HepG2 (cell line): ENCODE results near the gene ITIH1. TPM values are rescaled to one million over a fixed set of nuclear protein-coding genes. Genes with fewer than 3 reads are reported as not detected.

ENCODE experiments used
- GPN1 ChIP-seq: sonication (generic); formaldehyde crosslinking; IDR thresholded peaks from 2 replicates; pipeline ENCODE4 v1.5.1; 2020; ENCODE audit warnings: missing genetic modification reagents, borderline replicate concordance
- JUND ChIP-seq: sonication (generic); formaldehyde crosslinking; IDR thresholded peaks from 2 replicates; pipeline ENCODE4 v1.8.0; 2022; ENCODE audit warnings: mild to moderate bottlenecking, missing genetic modification reagents
- KDM5B ChIP-seq: sonication (generic); formaldehyde crosslinking; IDR thresholded peaks from 2 replicates; pipeline ENCODE4 v1.4.0; 2020; ENCODE audit warnings: missing genetic modification reagents, mild to moderate bottlenecking, borderline replicate concordance
- KMT2B ChIP-seq: IDR thresholded peaks from 2 replicates; pipeline ENCODE4 v1.6.1; 2016; ENCODE audit warnings: missing genetic modification reagents, missing compliant biosample characterization
- MIER2 ChIP-seq: IDR thresholded peaks from 2 replicates; pipeline ENCODE4 v1.6.1; 2016; ENCODE audit warnings: missing biosample characterization, missing genetic modification reagents
- MXI1 ChIP-seq: IDR thresholded peaks from 3 replicates; pipeline ENCODE4 v1.6.1; 2012; ENCODE audit warnings: low read depth, low read length, inconsistent platforms, borderline replicate concordance
- NFIC ChIP-seq: IDR thresholded peaks from 2 replicates; pipeline ENCODE4 v1.6.1; 2012; ENCODE audit warnings: mild to moderate bottlenecking, low read length, inconsistent platforms
- NR2C2 ChIP-seq: sonication (generic); formaldehyde crosslinking; IDR thresholded peaks from 2 replicates; pipeline ENCODE4 v1.4.0; 2020; ENCODE audit warnings: missing genetic modification reagents, mild to moderate bottlenecking, moderate library complexity, borderline replicate concordance
- RERE ChIP-seq: IDR thresholded peaks from 2 replicates; pipeline ENCODE4 v1.6.1; 2016; ENCODE audit warnings: low read depth, missing genetic modification reagents, missing compliant biosample characterization
- SMAD1 ChIP-seq: sonication (generic); formaldehyde crosslinking; IDR thresholded peaks from 2 replicates; pipeline ENCODE4 v1.4.0; 2020; ENCODE audit warnings: missing genetic modification reagents, low read depth, mild to moderate bottlenecking, borderline replicate concordance
- STAT5B ChIP-seq: sonication (generic); formaldehyde crosslinking; IDR thresholded peaks from 2 replicates; pipeline ENCODE4 v1.4.0; 2020; ENCODE audit warnings: missing genetic modification reagents
- ZNF121 ChIP-seq: sonication (generic); formaldehyde crosslinking; IDR thresholded peaks from 2 replicates; pipeline ENCODE4 v1.5.0; 2020; ENCODE audit warnings: mild to moderate bottlenecking, missing genetic modification reagents
- ZNF17 ChIP-seq: sonication (generic); formaldehyde crosslinking; IDR thresholded peaks from 2 replicates; pipeline ENCODE4 v1.5.0; 2020; ENCODE audit warnings: mild to moderate bottlenecking, missing genetic modification reagents
- ZNF350 ChIP-seq: sonication (generic); formaldehyde crosslinking; IDR thresholded peaks from 2 replicates; pipeline ENCODE4 v1.4.0; 2020; ENCODE audit warnings: mild to moderate bottlenecking, low read depth, missing genetic modification reagents, borderline replicate concordance
- ZNF484 ChIP-seq: sonication (generic); formaldehyde crosslinking; IDR thresholded peaks from 2 replicates; pipeline ENCODE4 v1.5.1; 2020; ENCODE audit warnings: mild to moderate bottlenecking, low read depth, missing genetic modification reagents, borderline replicate concordance
- ZNF549 ChIP-seq: sonication (generic); formaldehyde crosslinking; IDR thresholded peaks from 2 replicates; pipeline ENCODE4 v1.5.0; 2020; ENCODE audit warnings: missing genetic modification reagents
- ZNF709 ChIP-seq: sonication (generic); formaldehyde crosslinking; IDR thresholded peaks from 2 replicates; pipeline ENCODE4 v1.5.0; 2020; ENCODE audit warnings: mild to moderate bottlenecking, missing genetic modification reagents
- ZNF772 ChIP-seq: sonication (generic); formaldehyde crosslinking; IDR thresholded peaks from 2 replicates; pipeline ENCODE4 v1.5.0; 2020; ENCODE audit warnings: mild to moderate bottlenecking, missing genetic modification reagents
- ZNF891 ChIP-seq: sonication (generic); formaldehyde crosslinking; IDR thresholded peaks from 2 replicates; pipeline ENCODE4 v1.5.0; 2020; ENCODE audit warnings: mild to moderate bottlenecking, missing genetic modification reagents
- polyA plus RNA-seq, 8 experiments: library from polyadenylated mRNA; depleted of rRNA in 3 of 8; stranded (reverse) in 7 of 8; unstranded in 1 of 8; fragments of >200 nt; fragmentation: Illumina TruSeq in 4 of 8; extraction: Trizol in 4 of 8; gene quantifications; 2 replicates each; pipeline versions ENCODE4 v1.2.1 to v1.2.3, GENCODE V29; 2011 to 2016; ENCODE audit warnings: low read depth in 4 of 8, missing spikeins in 1 of 8, mixed read lengths in 1 of 8; ENCODE audit not compliant: insufficient read depth in 1 of 8
- total RNA-seq, 5 experiments: library from RNA; depleted of rRNA; stranded (reverse); fragments of >200 nt; fragmentation: Illumina TruSeq; extraction: Trizol; gene quantifications; 2 replicates each; pipeline ENCODE4 v1.2.3, GENCODE V29; 2016; ENCODE audit warnings: low read depth in 1 of 5
- TF ChIP-seq, protein P1 (sequence below): IDR thresholded peaks from 2 replicates; pipeline ENCODE4 v1.6.1; 2016; ENCODE audit warnings: missing compliant biosample characterization, missing genetic modification reagents, borderline replicate concordance
- TF ChIP-seq, protein P2 (sequence below): sonication (generic); formaldehyde crosslinking; IDR thresholded peaks from 2 replicates; pipeline ENCODE4 v1.4.0; 2020; ENCODE audit warnings: mild to moderate bottlenecking, low read depth, missing genetic modification reagents
- TF ChIP-seq, protein P3 (sequence below): sonication (generic); formaldehyde crosslinking; IDR thresholded peaks from 2 replicates; pipeline ENCODE4 v1.4.0; 2020; ENCODE audit warnings: missing genetic modification reagents

The ITIH1 gene
- total and polyA plus RNA-seq, 2 of the 13 experiments (the other 11 are each of a cell fraction or from before 2014, with no cell fraction given) = 12.3 to 19.6 TPM

- TF ChIP-seq, protein P1, sequence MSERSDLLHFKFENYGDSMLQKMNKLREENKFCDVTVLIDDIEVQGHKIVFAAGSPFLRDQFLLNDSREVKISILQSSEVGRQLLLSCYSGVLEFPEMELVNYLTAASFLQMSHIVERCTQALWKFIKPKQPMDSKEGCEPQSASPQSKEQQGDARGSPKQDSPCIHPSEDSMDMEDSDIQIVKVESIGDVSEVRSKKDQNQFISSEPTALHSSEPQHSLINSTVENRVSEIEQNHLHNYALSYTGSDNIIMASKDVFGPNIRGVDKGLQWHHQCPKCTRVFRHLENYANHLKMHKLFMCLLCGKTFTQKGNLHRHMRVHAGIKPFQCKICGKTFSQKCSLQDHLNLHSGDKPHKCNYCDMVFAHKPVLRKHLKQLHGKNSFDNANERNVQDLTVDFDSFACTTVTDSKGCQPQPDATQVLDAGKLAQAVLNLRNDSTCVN = peak; percentile 85
- TF ChIP-seq STAT5B (no peak), JUND (CRISPR knock-in tag) (no peak), KDM5B (CRISPR knock-in tag) (0 out of 2 replicates have a peak, but pooled peaks have one; percentile 23), ZNF121 (CRISPR knock-in tag) (0 out of 2 replicates have a peak, but pooled peaks have one; percentile 7), ZNF484 (no peak), ZNF891 (no peak), MIER2 (CRISPR knock-in tag) (no peak), ZNF549 (CRISPR knock-in tag) (no peak), NR2C2 (CRISPR knock-in tag) (0 out of 2 replicates have a peak, but pooled peaks have one; percentile 16), NFIC (no peak), ZNF17 (CRISPR knock-in tag) (0 out of 2 replicates have a peak, but pooled peaks have one; percentile 58), GPN1 (CRISPR knock-in tag) (no peak), RERE (CRISPR knock-in tag) (no peak), SMAD1 (no peak), KMT2B (CRISPR knock-in tag) (no peak), ZNF772 (CRISPR knock-in tag) (no peak), ZNF350 (no peak), ZNF709 (CRISPR knock-in tag) (0 out of 2 replicates have a peak, but pooled peaks have one; percentile 42), MXI1 (peak; percentile 27; the same call in 1 of the 3 replicates)
- TF ChIP-seq, protein P2, sequence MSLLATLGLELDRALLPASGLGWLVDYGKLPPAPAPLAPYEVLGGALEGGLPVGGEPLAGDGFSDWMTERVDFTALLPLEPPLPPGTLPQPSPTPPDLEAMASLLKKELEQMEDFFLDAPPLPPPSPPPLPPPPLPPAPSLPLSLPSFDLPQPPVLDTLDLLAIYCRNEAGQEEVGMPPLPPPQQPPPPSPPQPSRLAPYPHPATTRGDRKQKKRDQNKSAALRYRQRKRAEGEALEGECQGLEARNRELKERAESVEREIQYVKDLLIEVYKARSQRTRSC = 0 out of 2 replicates have a peak, but pooled peaks have one; percentile 53
- TF ChIP-seq, protein P3, sequence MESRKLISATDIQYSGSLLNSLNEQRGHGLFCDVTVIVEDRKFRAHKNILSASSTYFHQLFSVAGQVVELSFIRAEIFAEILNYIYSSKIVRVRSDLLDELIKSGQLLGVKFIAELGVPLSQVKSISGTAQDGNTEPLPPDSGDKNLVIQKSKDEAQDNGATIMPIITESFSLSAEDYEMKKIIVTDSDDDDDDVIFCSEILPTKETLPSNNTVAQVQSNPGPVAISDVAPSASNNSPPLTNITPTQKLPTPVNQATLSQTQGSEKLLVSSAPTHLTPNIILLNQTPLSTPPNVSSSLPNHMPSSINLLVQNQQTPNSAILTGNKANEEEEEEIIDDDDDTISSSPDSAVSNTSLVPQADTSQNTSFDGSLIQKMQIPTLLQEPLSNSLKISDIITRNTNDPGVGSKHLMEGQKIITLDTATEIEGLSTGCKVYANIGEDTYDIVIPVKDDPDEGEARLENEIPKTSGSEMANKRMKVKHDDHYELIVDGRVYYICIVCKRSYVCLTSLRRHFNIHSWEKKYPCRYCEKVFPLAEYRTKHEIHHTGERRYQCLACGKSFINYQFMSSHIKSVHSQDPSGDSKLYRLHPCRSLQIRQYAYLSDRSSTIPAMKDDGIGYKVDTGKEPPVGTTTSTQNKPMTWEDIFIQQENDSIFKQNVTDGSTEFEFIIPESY (CRISPR knock-in tag) = no peak
These were observed 1.5 kb upstream of the ITIH1 start (continued) for GRCh38 chr3:52775877-52776276.
